Aortic smooth muscle cell (primary cell): Measurements from ENCODE around the gene DVL3. TPM values are rescaled to one million over a fixed set of nuclear protein-coding genes. Genes with fewer than 3 reads are reported as not detected.

Experiments
- total RNA-seq: library from RNA; depleted of rRNA; stranded (reverse); fragments of >200 nt; gene quantifications from 2 replicates; pipeline ENCODE4 v1.2.3, GENCODE V29; 2014

DVL3 gene
- 26.3 and 31.3 TPM in 2 replicates for total RNA-seq

DNA sequence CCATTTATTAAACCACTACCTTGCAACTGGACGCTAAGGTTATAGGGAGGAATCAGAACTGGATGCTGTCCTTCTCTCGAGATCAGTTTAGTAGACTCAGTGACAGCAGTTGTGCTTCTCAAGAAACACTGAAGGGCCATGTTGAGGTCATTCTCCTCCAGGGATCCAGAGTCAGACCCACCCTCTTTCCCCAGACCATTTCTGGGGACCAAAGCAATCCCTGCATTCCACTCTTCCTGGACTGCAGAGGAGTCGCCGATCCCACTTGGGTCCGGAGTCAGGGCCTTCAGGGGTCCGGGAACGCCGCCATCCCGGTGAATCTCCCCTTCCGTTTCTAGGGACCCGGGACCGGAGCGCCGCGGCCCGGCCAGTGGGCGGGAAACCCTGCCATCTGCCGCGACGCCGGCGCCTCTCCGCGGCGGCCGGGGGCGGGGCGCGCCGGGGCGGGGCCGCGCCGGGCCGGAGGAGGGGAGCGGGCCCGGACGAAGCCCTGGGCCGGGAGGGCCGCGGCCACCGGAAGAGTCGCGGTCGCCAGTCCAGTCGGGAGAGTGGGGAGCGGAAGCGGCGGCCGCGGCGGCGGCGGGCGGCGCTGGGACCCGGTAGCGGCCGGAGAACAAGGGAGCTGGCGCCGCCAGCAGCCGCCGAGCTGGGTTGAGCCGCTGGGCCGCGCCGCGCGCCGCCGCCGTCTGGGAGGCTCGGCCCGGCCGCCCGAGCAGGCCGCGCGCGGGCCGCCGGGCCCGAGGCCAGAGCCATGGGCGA lies at the start of gene DVL3:
TSS of gene DVL3 (plus strand) at position 493 of the 759 bp plus-strand sequence. CDS start at position 752, 259 bp downstream.

DNA sequence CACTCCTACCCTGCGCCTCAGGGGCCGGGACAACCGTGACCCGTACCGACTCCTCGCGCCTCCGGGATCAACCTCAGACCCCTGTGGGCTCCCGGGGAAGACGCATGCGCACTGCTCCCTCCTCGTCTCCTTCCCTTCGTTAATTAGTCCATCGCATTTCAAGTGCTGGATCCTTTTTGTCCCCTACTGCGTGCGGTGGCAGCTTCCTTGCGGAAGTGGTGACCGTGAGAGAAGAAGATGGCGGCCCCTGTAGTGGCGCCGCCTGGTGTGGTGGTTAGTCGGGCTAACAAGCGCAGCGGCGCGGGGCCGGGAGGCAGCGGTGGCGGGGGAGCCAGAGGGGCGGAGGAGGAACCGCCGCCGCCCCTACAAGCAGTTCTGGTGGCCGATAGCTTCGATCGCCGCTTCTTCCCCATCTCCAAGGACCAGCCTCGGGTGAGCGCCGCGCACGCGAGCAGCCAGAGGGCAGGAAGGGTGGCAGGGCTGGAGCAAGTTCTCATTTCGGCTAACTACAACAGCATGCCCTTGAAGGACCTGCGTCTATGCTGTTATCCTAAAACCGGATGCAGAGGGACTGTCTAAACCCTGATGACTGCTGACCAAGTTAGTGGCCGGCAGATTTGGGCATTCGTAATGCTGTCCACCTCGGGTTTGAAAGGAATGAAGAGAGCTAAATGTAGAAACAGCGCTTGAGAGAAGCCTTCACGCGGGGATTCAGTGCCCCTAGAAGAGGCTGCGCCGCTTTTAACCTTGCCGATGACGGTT lies 19.8 kb upstream of the DVL3 start, which contains the start of gene EIF2B5:
TSS of gene EIF2B5 (plus strand) at position 210 of the 762 bp plus-strand sequence. CDS start at position 238, 28 bp downstream.

DNA sequence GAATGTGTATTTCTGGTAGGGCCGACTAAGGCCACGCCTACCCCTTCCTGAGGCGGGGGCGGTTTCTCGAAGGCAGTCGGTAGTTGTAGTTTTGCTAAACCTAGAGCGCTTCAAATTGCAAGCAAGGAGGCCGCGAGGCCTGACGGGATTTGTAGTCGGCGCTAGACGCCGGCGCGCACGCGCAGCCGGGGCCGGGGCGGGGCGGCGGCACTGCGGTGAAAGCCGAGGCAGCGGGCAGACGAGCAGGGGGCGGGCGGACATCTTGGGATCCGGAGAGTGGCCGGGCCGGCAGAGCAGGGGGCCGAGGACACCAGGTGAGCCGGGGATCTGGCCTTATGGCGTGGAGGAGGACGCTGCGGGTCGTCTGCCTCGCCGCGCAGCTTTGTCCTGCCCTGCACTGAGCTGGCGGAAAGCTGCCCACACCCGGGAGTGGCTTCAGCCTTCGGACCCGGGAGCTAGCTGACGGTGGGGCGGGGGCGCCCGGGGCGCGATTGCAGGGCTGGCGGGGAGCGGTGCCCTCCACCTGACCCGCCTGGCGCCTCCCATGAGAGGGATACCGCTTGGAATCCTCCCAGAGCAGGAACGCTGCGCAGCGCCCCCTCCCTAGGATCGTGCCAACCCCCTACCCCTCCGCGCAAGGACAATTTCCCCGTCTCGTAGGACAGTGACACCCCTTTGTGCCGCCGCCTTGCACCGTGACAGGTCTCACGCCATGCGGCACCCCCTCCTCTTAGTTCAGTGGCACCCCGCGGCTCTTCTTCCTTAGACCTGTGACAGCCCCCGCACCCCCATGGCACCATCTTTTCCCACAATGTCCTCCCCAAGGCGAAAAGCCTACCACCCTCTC lies 19.7 kb downstream of the DVL3 start, which contains the start of gene AP2M1:
TSS of gene AP2M1 (plus strand) at position 210 of the 847 bp plus-strand sequence. CDS start 2,139 bp downstream, outside the sequence.

DNA sequence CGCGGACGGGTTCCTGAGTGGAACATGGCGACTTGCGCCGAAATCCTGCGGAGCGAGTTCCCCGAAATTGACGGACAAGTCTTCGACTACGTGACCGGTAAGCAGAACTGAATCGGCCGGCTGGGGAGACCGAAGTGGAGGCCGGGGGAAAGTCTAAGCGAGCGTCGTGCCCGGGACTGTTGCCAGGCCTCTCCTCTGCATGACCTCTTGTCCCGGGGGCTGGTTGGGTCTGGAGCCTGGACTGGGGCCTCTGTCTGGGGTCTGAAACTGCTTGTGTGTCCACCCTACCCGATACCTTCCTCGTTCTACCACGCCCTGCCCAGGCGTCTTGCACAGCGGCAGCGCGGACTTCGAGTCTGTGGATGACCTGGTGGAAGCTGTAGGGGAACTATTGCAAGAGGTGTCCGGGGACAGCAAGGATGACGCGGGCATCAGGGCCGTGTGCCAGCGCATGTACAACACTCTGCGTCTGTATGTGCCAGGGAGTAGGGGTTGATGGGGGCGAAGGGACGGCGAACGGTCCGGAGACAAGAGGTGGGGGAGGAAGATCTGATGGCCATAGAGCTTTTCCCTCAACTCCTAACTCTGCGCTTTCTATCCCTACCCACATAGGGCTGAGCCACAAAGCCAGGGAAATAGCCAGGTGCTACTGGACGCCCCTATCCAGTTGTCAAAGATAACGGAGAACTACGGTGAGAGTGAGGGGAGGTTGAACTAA lies 31.2 kb downstream of the DVL3 start, which contains the start of gene ABCF3:
TSS of gene ABCF3 (plus strand) at position 16 of the 718 bp plus-strand sequence. CDS start at position 25, 9 bp downstream.

Other genes starting within 250 kb of the DVL3 start
- 12.3 and 14.2 TPM in 2 replicates for gene ABCC5, start 137.5 kb upstream of the DVL3 start, total RNA-seq
- gene HTR3D, start 123.6 kb upstream of the DVL3 start, total RNA-seq, result not detected in 2 replicates
- not detected in 2 replicates for gene HTR3C, start 102.3 kb upstream of the DVL3 start, total RNA-seq
- gene HTR3E, start 58.3 kb upstream of the DVL3 start, total RNA-seq, result not detected in 2 replicates
- 36.0 and 41.0 TPM in 2 replicates for gene EIF2B5, start 20.0 kb upstream of the DVL3 start, total RNA-seq
- 577 and 754 TPM in 2 replicates for gene AP2M1, start 19.5 kb downstream of the DVL3 start, total RNA-seq
- gene ABCF3, start 30.8 kb downstream of the DVL3 start, total RNA-seq, result 40.7 and 55.6 TPM in 2 replicates
- gene VWA5B2, start 74.2 kb downstream of the DVL3 start, total RNA-seq, result 0.06 TPM in 1 of 2 replicates, not detected in the other
- 19.5 and 29.3 TPM in 2 replicates for gene ALG3, start 93.6 kb downstream of the DVL3 start, total RNA-seq
- 2.2 and 3.2 TPM in 2 replicates for gene EEF1AKMT4, start 94.3 kb downstream of the DVL3 start, total RNA-seq
- gene CAMK2N2, start 106.2 kb downstream of the DVL3 start, total RNA-seq, result 0.50 and 0.66 TPM in 2 replicates
- gene ECE2, start 120.6 kb downstream of the DVL3 start, total RNA-seq, result not detected in 2 replicates
- gene PSMD2, start 143.9 kb downstream of the DVL3 start, total RNA-seq, result 404 and 624 TPM in 2 replicates
- gene EIF4G1, start 159.2 kb downstream of the DVL3 start, total RNA-seq, result 374 and 376 TPM in 2 replicates
- 32.1 and 33.5 TPM in 2 replicates for gene FAM131A, start 182.2 kb downstream of the DVL3 start, total RNA-seq
- 2.9 and 3.4 TPM in 2 replicates for gene CLCN2, start 206.2 kb downstream of the DVL3 start, total RNA-seq
- 64.4 and 73.7 TPM in 2 replicates for gene POLR2H, start 206.3 kb downstream of the DVL3 start, total RNA-seq
- gene THPO, start 222.8 kb downstream of the DVL3 start, total RNA-seq, result 0.13 TPM in 1 of 2 replicates, not detected in the other
- gene CHRD, start 224.7 kb downstream of the DVL3 start, total RNA-seq, result 1.7 and 2.4 TPM in 2 replicates